IMR-90 (cell line): Measurements from ENCODE around the gene IL1RAP. TPM values are rescaled to one million over a fixed set of nuclear protein-coding genes. Genes with fewer than 3 reads are reported as not detected.

ENCODE experiments used
- ATAC-seq: fragments of 200-7000 bp; cut with Tn5 transposase; 2 replicates; pipeline ENCODE4 v1.9.1; 2020; ENCODE audit warnings: low read depth, mild to moderate bottlenecking, moderate library complexity
- BruUV-seq: library from RNA; stranded (reverse); fragments of 400-500 nt; replicated peaks from 2 replicates; lab custom pipeline; 2021; lab: Mats Ljungman, UMichigan
- CTCF ChIA-PET: fragments of 300-600 bp; formaldehyde crosslinking; extraction: SDS; loops from one replicate; lab custom pipeline; 2021; ENCODE audit warnings: antibody characterized with exemption; lab: Yijun Ruan, JAX
- POLR2A ChIA-PET: fragments of 300-600 bp; sonication (Branson Sonifier 250); formaldehyde crosslinking; loops from one replicate; lab custom pipeline; 2022; ENCODE audit warnings: antibody characterized with exemption; ENCODE audit not compliant: unreplicated experiment; lab: Charles Lee
- DNase-seq: peaks from one replicate; pipeline ENCODE4 v3.0.0; 2013
- H2AFZ ChIP-seq: replicated peaks from 2 replicates; pipeline ENCODE3; 2013; ENCODE audit warnings: low read length, mild to moderate bottlenecking; ENCODE audit not compliant: poor library complexity
- H2AK5ac ChIP-seq: 2 replicates; pipeline ENCODE4 v1.6.1; 2013; ENCODE audit warnings: low read depth, low read length, inconsistent platforms
- H2AK9ac ChIP-seq: replicated peaks from 2 replicates; pipeline ENCODE3; 2013; ENCODE audit warnings: mild to moderate bottlenecking, low read depth, low read length, moderate library complexity; ENCODE audit not compliant: poor library complexity
- H2BK120ac ChIP-seq: 2 replicates; pipeline ENCODE4 v1.6.1; 2013; ENCODE audit warnings: low read depth, low read length, inconsistent platforms
- H2BK15ac ChIP-seq: 3 replicates; pipeline ENCODE4 v1.6.1; 2013; ENCODE audit warnings: low read depth, low read length, inconsistent platforms
- H2BK20ac ChIP-seq: 2 replicates; pipeline ENCODE4 v1.6.1; 2013; ENCODE audit warnings: low read depth, mild to moderate bottlenecking, inconsistent platforms, low read length, moderate library complexity
- H2BK5ac ChIP-seq: 2 replicates; pipeline ENCODE4 v1.6.1; 2013; ENCODE audit warnings: mild to moderate bottlenecking, low read depth, low read length, inconsistent platforms; ENCODE audit not compliant: poor library complexity, severe bottlenecking
- H3K14ac ChIP-seq: replicated peaks from 2 replicates; pipeline ENCODE4 v1.6.1; 2013; ENCODE audit warnings: low read depth, low read length, inconsistent platforms
- H3K18ac ChIP-seq: 2 replicates; pipeline ENCODE4 v1.6.1; 2013; ENCODE audit warnings: low read depth, low read length, control low read depth
- H3K23ac ChIP-seq: 2 replicates; pipeline ENCODE4 v1.6.1; 2013; ENCODE audit warnings: low read depth, low read length, inconsistent platforms
- H3K27ac ChIP-seq: 2 replicates; pipeline ENCODE4 v1.5.1; 2013; ENCODE audit warnings: mild to moderate bottlenecking, control low read depth, low read length; ENCODE audit not compliant: insufficient read depth
- H3K27me3 ChIP-seq: 2 replicates; pipeline ENCODE4 v1.6.1; 2013; ENCODE audit warnings: low read length; ENCODE audit not compliant: control insufficient read depth, insufficient read depth
- H3K36me3 ChIP-seq: 2 replicates; pipeline ENCODE4 v1.6.1; 2013; ENCODE audit warnings: low read length, mixed read lengths; ENCODE audit not compliant: control insufficient read depth, insufficient read depth
- H3K4ac ChIP-seq: 2 replicates; pipeline ENCODE4 v1.6.1; 2013; ENCODE audit warnings: low read depth, low read length, inconsistent platforms
- H3K4me1 ChIP-seq: 2 replicates; pipeline ENCODE4 v1.6.1; 2013; ENCODE audit warnings: low read length, mixed read lengths; ENCODE audit not compliant: control insufficient read depth, insufficient read depth
- H3K4me2 ChIP-seq: 2 replicates; pipeline ENCODE4 v1.6.1; 2013; ENCODE audit warnings: low read depth, mild to moderate bottlenecking, control low read depth, low read length, moderate library complexity
- H3K4me3 ChIP-seq: 2 replicates; pipeline ENCODE4 v1.5.1; 2013; ENCODE audit warnings: low read depth, mild to moderate bottlenecking, control low read depth, low read length, moderate library complexity; ENCODE audit not compliant: insufficient read depth
- H3K56ac ChIP-seq: 2 replicates; pipeline ENCODE4 v1.6.1; 2013; ENCODE audit warnings: low read length, inconsistent platforms; ENCODE audit not compliant: insufficient read depth; ENCODE audit errors: extremely low read depth
- H3K79me1 ChIP-seq, 2 experiments: 2 replicates each; pipeline ENCODE4 v1.6.1; 2013; ENCODE audit warnings: low read length in 2 of 2, inconsistent platforms in 1 of 2, low read depth in 1 of 2
- H3K9ac ChIP-seq: 2 replicates; pipeline ENCODE4 v1.6.1; 2013; ENCODE audit warnings: low read depth, low read length, control low read depth
- H3K9me1 ChIP-seq: 2 replicates; pipeline ENCODE4 v1.6.1; 2013; ENCODE audit warnings: low read length, inconsistent platforms; ENCODE audit not compliant: insufficient read depth
- H3K9me3 ChIP-seq: 2 replicates; pipeline ENCODE4 v1.6.1; 2013; ENCODE audit warnings: low read length; ENCODE audit not compliant: control insufficient read depth, insufficient read depth
- H4K20me1 ChIP-seq: 2 replicates; pipeline ENCODE4 v1.6.1; 2013; ENCODE audit warnings: low read length, inconsistent platforms; ENCODE audit not compliant: insufficient read depth
- H4K5ac ChIP-seq: 2 replicates; pipeline ENCODE4 v1.6.1; 2013; ENCODE audit warnings: mild to moderate bottlenecking, low read depth, low read length, control low read depth
- H4K8ac ChIP-seq, 2 experiments: 2 replicates each; pipeline ENCODE4 v1.6.1; 2013; ENCODE audit warnings: low read depth in 2 of 2, low read length in 2 of 2, control low read depth in 1 of 2, inconsistent platforms in 1 of 2
- H4K91ac ChIP-seq: 2 replicates; pipeline ENCODE4 v1.6.1; 2013; ENCODE audit warnings: low read depth, low read length, inconsistent platforms; ENCODE audit not compliant: insufficient read depth
- BHLHE40 ChIP-seq: fragments of 150-350 bp; IDR thresholded peaks from 2 replicates; pipeline ENCODE4 v1.6.1; 2016; ENCODE audit warnings: mild to moderate bottlenecking, low read depth, low read length
- CEBPB ChIP-seq: IDR thresholded peaks from 2 replicates; pipeline ENCODE4 v1.6.1; 2012; ENCODE audit warnings: low read depth, low read length, improper control_type of control experiment
- CHD1 ChIP-seq: IDR thresholded peaks from 2 replicates; pipeline ENCODE4 v1.6.1; 2012; ENCODE audit warnings: low read depth, low read length, improper control_type of control experiment
- FOS ChIP-seq: fragments of 150-350 bp; IDR thresholded peaks from 2 replicates; pipeline ENCODE4 v1.6.1; 2016; ENCODE audit warnings: low read depth, low read length
- MAFK ChIP-seq: IDR thresholded peaks from 2 replicates; pipeline ENCODE4 v1.6.1; 2012; ENCODE audit warnings: low read depth, low read length, improper control_type of control experiment
- MAZ ChIP-seq: IDR thresholded peaks from 2 replicates; pipeline ENCODE4 v1.6.1; 2012; ENCODE audit warnings: low read depth, mild to moderate bottlenecking, low read length, improper control_type of control experiment, moderate library complexity, borderline replicate concordance
- MXI1 ChIP-seq: IDR thresholded peaks from 2 replicates; pipeline ENCODE4 v1.6.1; 2012; ENCODE audit warnings: low read depth, mild to moderate bottlenecking, low read length, moderate library complexity, borderline replicate concordance
- NFE2L2 ChIP-seq: fragments of 150-350 bp; IDR thresholded peaks from 2 replicates; pipeline ENCODE4 v1.6.1; 2016; ENCODE audit warnings: low read depth, mild to moderate bottlenecking, low read length
- POLR2A ChIP-seq: IDR thresholded peaks from 2 replicates; pipeline ENCODE4 v1.6.1; 2012; ENCODE audit warnings: mild to moderate bottlenecking, low read depth, low read length
- RAD21 ChIP-seq: IDR thresholded peaks from 2 replicates; pipeline ENCODE4 v1.6.1; 2012; ENCODE audit warnings: low read length, improper control_type of control experiment
- RCOR1 ChIP-seq: IDR thresholded peaks from 2 replicates; pipeline ENCODE4 v1.6.1; 2012; ENCODE audit warnings: mild to moderate bottlenecking, low read length, improper control_type of control experiment; ENCODE audit not compliant: insufficient replicate concordance
- RFX5 ChIP-seq: IDR thresholded peaks from 2 replicates; pipeline ENCODE4 v1.8.0; 2012; ENCODE audit warnings: low read depth, mild to moderate bottlenecking, low read length, moderate library complexity
- SMC3 ChIP-seq: fragments of 150-350 bp; IDR thresholded peaks from 2 replicates; pipeline ENCODE4 v1.6.1; 2016; ENCODE audit warnings: low read depth, mild to moderate bottlenecking, antibody characterized with exemption, low read length, moderate library complexity
- WGBS, 2 experiments: methylation state at CpG; one replicate each; pipeline versions ENCODE4 v1.1.5 to v1.1.7; 2013; ENCODE audit warnings: missing lambda C conversion rate in 2 of 2; ENCODE audit not compliant: insufficient read length in 1 of 2; ENCODE audit errors: extremely low coverage in 2 of 2; 5-methylcytosine and 5-hydroxymethylcytosine counted together
- dilution Hi-C: fragments of 300-500 bp; cut with HindIII; formaldehyde crosslinking; loops from one replicate; pipeline ENCODE4 v1.14.3; 2018; ENCODE audit warnings: low sequenced_read_pairs; ENCODE audit not compliant: unreplicated experiment
- in situ Hi-C: fragments of 300-500 bp; cut with MboI; formaldehyde crosslinking; loops from 3 replicates; pipeline ENCODE4 v1.14.3; 2019; ENCODE audit warnings: low sequenced_read_pairs, inconsistent platforms, mixed read lengths
- intact Hi-C: fragments of 100-400 bp; cut with micrococcal nuclease; formaldehyde crosslinking; loops from 2 replicates; pipeline ENCODE4 v1.10.0; 2022
- polyA plus RNA-seq, 3 experiments: library from polyadenylated mRNA; depleted of rRNA; stranded (reverse); fragments of >200 nt; gene quantifications; 2 replicates each; pipeline ENCODE4 v1.2.3, GENCODE V29; 2012; ENCODE audit warnings: low replicate concordance in 1 of 3
- total RNA-seq: library from RNA; depleted of rRNA; stranded (reverse); fragments of >200 nt; gene quantifications from 2 replicates; pipeline ENCODE4 v1.2.3, GENCODE V29; 2012
- TF ChIP-seq, protein P1 (sequence below): fragments of 150-350 bp; IDR thresholded peaks from 2 replicates; pipeline ENCODE4 v1.6.1; 2016; ENCODE audit warnings: low read depth, mild to moderate bottlenecking, low read length, moderate library complexity, borderline replicate concordance
- TF ChIP-seq, protein P2 (sequence below): fragments of 150-350 bp; IDR thresholded peaks from 2 replicates; pipeline ENCODE4 v1.6.1; 2017; ENCODE audit warnings: mild to moderate bottlenecking, antibody characterized with exemption, low read length, low read depth
- TF ChIP-seq, protein P3 (sequence below): conservative IDR thresholded peaks from 2 replicates; pipeline ENCODE4 v1.5.1; 2012; ENCODE audit warnings: mild to moderate bottlenecking, low read depth, low read length, improper control_type of control experiment

Gene IL1RAP
- total and polyA plus RNA-seq, 2 of the 4 experiments (the other 2 are of a cell fraction): 8.3 to 11.3 TPM

DNA sequence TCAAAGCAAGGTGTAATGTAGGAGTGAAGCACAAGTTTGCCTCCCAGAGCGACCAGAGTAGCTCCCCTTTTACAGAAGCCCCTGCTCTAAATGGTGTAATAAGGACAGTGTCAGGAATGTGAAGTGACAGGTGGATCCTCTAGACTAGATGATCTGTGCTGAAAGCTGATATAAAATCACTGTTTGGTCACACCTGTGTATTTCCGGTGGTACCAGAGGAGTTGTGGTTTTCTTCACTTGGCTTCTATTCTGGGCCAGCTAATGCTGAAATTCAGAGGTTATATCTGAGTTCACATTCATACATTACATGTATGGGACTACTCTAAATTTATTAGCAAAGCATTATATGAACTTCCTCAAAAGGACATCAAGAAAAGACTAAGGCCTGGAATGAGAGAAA lies 117.4 kb downstream of the IL1RAP start:
- no peaks in the 10 kb centered on the region for H4K20me1 ChIP-seq
- BruUV-seq: no TSS peak
- H2BK5ac ChIP-seq: no peak overlapping the region
- no peak overlapping the region for H3K4ac ChIP-seq
- no peaks in the 10 kb centered on the region for H3K9me1 ChIP-seq
- H2BK15ac ChIP-seq: no peak overlapping the region
- no peak overlapping the region for H2BK20ac ChIP-seq
- H3K14ac ChIP-seq: no peak overlapping the region
- H2BK120ac ChIP-seq: no peak overlapping the region
- H4K8ac ChIP-seq: no peak overlapping the region
- no peaks in the 10 kb centered on the region for H3K4me1 ChIP-seq
- no peak overlapping the region for H2AK5ac ChIP-seq
- no peak overlapping the region for H3K4me3 ChIP-seq
- ChIA-PET CTCF (interaction anchor here (0.7 kb wide), 1 partner anchor 17 kb away, joined by 3 read pairs; no protein-coding TSS in a partner anchor), POLR2A (no interaction called here)
- no peak overlapping the region for H3K27ac ChIP-seq
- H3K23ac ChIP-seq: no peak overlapping the region
- no peak overlapping the region for H3K9ac ChIP-seq
- H4K91ac ChIP-seq: no peak overlapping the region
- DNase-seq (no peak), ATAC-seq (no peak)
- no peaks in the 10 kb centered on the region for H3K27me3 ChIP-seq
- H3K79me1 ChIP-seq: no peaks in the 10 kb centered on the region
- 0 out of 2 replicates have a peak, but pooled peaks cover 2% of the 10 kb centered on the region for H3K36me3 ChIP-seq
- no peak overlapping the region for H3K4me2 ChIP-seq
- WGBS, 2 experiments: no CpG with 5 or more reads among the region's 2 CpGs
- H3K9me3 ChIP-seq: no peaks in the 10 kb centered on the region
- no peak overlapping the region for H2AFZ ChIP-seq
- in situ Hi-C loops: no loop called here
- no peak overlapping the region for H4K5ac ChIP-seq
- intact Hi-C loops: no loop called here
- H2AK9ac ChIP-seq: no peak overlapping the region
- no peak overlapping the region for H3K56ac ChIP-seq
- TF ChIP-seq POLR2A (no peak), SMC3 (no peak), CHD1 (no peak), MAFK (no peak), RCOR1 (no peak), MXI1 (no peak), NFE2L2 (no peak), FOS (no peak), RFX5 (no peak), MAZ (no peak), CEBPB (no peak), RAD21 (no peak), BHLHE40 (no peak)
- TF ChIP-seq, protein P1, sequence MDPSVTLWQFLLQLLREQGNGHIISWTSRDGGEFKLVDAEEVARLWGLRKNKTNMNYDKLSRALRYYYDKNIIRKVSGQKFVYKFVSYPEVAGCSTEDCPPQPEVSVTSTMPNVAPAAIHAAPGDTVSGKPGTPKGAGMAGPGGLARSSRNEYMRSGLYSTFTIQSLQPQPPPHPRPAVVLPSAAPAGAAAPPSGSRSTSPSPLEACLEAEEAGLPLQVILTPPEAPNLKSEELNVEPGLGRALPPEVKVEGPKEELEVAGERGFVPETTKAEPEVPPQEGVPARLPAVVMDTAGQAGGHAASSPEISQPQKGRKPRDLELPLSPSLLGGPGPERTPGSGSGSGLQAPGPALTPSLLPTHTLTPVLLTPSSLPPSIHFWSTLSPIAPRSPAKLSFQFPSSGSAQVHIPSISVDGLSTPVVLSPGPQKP: no peak
- TF ChIP-seq, protein P2, sequence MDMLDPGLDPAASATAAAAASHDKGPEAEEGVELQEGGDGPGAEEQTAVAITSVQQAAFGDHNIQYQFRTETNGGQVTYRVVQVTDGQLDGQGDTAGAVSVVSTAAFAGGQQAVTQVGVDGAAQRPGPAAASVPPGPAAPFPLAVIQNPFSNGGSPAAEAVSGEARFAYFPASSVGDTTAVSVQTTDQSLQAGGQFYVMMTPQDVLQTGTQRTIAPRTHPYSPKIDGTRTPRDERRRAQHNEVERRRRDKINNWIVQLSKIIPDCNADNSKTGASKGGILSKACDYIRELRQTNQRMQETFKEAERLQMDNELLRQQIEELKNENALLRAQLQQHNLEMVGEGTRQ: no peak
- TF ChIP-seq, protein P3, sequence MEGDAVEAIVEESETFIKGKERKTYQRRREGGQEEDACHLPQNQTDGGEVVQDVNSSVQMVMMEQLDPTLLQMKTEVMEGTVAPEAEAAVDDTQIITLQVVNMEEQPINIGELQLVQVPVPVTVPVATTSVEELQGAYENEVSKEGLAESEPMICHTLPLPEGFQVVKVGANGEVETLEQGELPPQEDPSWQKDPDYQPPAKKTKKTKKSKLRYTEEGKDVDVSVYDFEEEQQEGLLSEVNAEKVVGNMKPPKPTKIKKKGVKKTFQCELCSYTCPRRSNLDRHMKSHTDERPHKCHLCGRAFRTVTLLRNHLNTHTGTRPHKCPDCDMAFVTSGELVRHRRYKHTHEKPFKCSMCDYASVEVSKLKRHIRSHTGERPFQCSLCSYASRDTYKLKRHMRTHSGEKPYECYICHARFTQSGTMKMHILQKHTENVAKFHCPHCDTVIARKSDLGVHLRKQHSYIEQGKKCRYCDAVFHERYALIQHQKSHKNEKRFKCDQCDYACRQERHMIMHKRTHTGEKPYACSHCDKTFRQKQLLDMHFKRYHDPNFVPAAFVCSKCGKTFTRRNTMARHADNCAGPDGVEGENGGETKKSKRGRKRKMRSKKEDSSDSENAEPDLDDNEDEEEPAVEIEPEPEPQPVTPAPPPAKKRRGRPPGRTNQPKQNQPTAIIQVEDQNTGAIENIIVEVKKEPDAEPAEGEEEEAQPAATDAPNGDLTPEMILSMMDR: no peak
- H3K18ac ChIP-seq: no peak overlapping the region
- dilution Hi-C loops: no loop called here
